SK-N-SH (cell line): ENCODE data around the gene BNIP2. TPM values are rescaled to one million over a fixed set of nuclear protein-coding genes. Genes with fewer than 3 reads are reported as not detected.

ENCODE experiments used
- CTCF ChIA-PET: fragments of 300-600, 350-600 bp; formaldehyde crosslinking; extraction: SDS; loops from one replicate; lab custom pipeline; 2021; lab: Yijun Ruan, JAX
- POLR2A ChIA-PET: fragments of 350-600 bp; sonication (Branson Sonifier 250); formaldehyde crosslinking; extraction: SDS; loops from one replicate; lab custom pipeline; 2020; ENCODE audit warnings: antibody characterized with exemption, inconsistent platforms; lab: Yijun Ruan, JAX
- DNase-seq: peaks from one replicate; pipeline ENCODE4 v3.0.0; 2012
- H2AFZ ChIP-seq: fragments of 200-600 bp; sonication (generic); 2 replicates; pipeline ENCODE4 v1.8.1; 2016; ENCODE audit warnings: antibody characterized with exemption, mild to moderate bottlenecking, low read depth
- H3F3A ChIP-seq: fragments of 200-600 bp; sonication (generic); replicated peaks from 2 replicates; pipeline ENCODE3; 2016; ENCODE audit warnings: antibody characterized with exemption, mild to moderate bottlenecking; ENCODE audit not compliant: insufficient read depth
- H3K27ac ChIP-seq, 2 experiments: fragments of 200-500 bp in 1 of 2; fragments of 200-600 bp in 1 of 2; sonication (Bioruptor generic) in 1 of 2; sonication (generic), shearing (Covaris generic) in 1 of 2; 2 replicates each; pipeline versions ENCODE4 v1.5.1 to v1.6.1; 2014 to 2016; ENCODE audit warnings: low read depth in 2 of 2, inconsistent platforms in 1 of 2, low read length in 1 of 2, mild to moderate bottlenecking in 1 of 2, mixed read lengths in 1 of 2
- H3K27me3 ChIP-seq: fragments of 200-600 bp; sonication (generic), shearing (Covaris generic); 2 replicates; pipeline ENCODE4 v1.6.1; 2016; ENCODE audit warnings: mixed run types; ENCODE audit not compliant: insufficient read depth
- H3K36me3 ChIP-seq, 2 experiments: fragments of 200-500 bp in 1 of 2; fragments of 200-600 bp in 1 of 2; sonication (Bioruptor generic) in 1 of 2; sonication (generic) in 1 of 2; replicated peaks in 1 of 2; 2 replicates each; pipeline versions ENCODE3 to v1.5.1; 2014 to 2016; ENCODE audit warnings: low read length in 1 of 2, mild to moderate bottlenecking in 1 of 2; ENCODE audit not compliant: insufficient read depth in 2 of 2, control insufficient read depth in 1 of 2
- H3K4me1 ChIP-seq, 2 experiments: fragments of 200-500 bp in 1 of 2; fragments of 200-600 bp in 1 of 2; sonication (Bioruptor generic) in 1 of 2; sonication (generic), shearing (Covaris generic) in 1 of 2; 2 replicates each; pipeline versions ENCODE4 v1.5.1 to v1.6.1; 2014 to 2016; ENCODE audit warnings: low read depth in 1 of 2, low read length in 1 of 2, mixed run types in 1 of 2; ENCODE audit not compliant: insufficient read depth in 2 of 2, control insufficient read depth in 1 of 2
- H3K4me2 ChIP-seq: fragments of 200-600 bp; sonication (generic), shearing (Covaris generic); 2 replicates; pipeline ENCODE4 v1.6.1; 2017; ENCODE audit warnings: mixed run types
- H3K4me3 ChIP-seq, 2 experiments: fragments of 200-500 bp in 1 of 2; fragments of 200-600 bp in 1 of 2; sonication (Bioruptor generic) in 1 of 2; sonication (generic), shearing (Covaris generic) in 1 of 2; 2 replicates each; pipeline versions ENCODE4 v1.5.1 to v1.8.1; 2014 to 2016; ENCODE audit warnings: low read depth in 2 of 2, inconsistent platforms in 1 of 2, low read length in 1 of 2, mild to moderate bottlenecking in 1 of 2, mixed read lengths in 1 of 2, moderate library complexity in 1 of 2
- H3K79me2 ChIP-seq: fragments of 200-600 bp; sonication (generic); 2 replicates; pipeline ENCODE4 v1.8.1; 2017; ENCODE audit warnings: mild to moderate bottlenecking; ENCODE audit not compliant: insufficient read depth
- H3K9ac ChIP-seq: fragments of 200-600 bp; sonication (generic); 2 replicates; pipeline ENCODE4 v1.6.1; 2017; ENCODE audit warnings: mixed run types
- H3K9me2 ChIP-seq: fragments of 200-600 bp; sonication (generic); 2 replicates; pipeline ENCODE4 v1.6.1; 2017; ENCODE audit warnings: mixed run types
- H3K9me3 ChIP-seq: fragments of 200-600 bp; sonication (generic); 2 replicates; pipeline ENCODE4 v1.6.1; 2017; ENCODE audit warnings: mixed run types, mild to moderate bottlenecking, moderate library complexity
- H4K20me1 ChIP-seq: fragments of 200-600 bp; sonication (generic); 2 replicates; pipeline ENCODE4 v1.6.1; 2017; ENCODE audit warnings: mild to moderate bottlenecking, mixed run types; ENCODE audit not compliant: insufficient read depth
- ELF1 ChIP-seq: IDR thresholded peaks from 2 replicates; pipeline ENCODE4 v1.4.0; 2012
- EP300 ChIP-seq, 2 experiments: IDR thresholded peaks; 2 replicates each; pipeline versions ENCODE4 v1.4.0 to v1.6.1; 2012; ENCODE audit warnings: borderline replicate concordance in 1 of 2, low read depth in 1 of 2, low read length in 1 of 2
- EZH2phosphoT487 ChIP-seq: fragments of 200-600 bp; sonication (generic); IDR thresholded peaks from 2 replicates; pipeline ENCODE4 v1.6.1; 2017; ENCODE audit warnings: low read depth, mixed run types, mild to moderate bottlenecking, antibody characterized with exemption, moderate library complexity, borderline replicate concordance
- FOSL2 ChIP-seq: IDR thresholded peaks from 2 replicates; pipeline ENCODE4 v1.4.0; 2012; ENCODE audit warnings: low read depth, mild to moderate bottlenecking, moderate library complexity, borderline replicate concordance
- IRF3 ChIP-seq: fragments of 150-350 bp; IDR thresholded peaks from 2 replicates; pipeline ENCODE4 v1.6.1; 2016; ENCODE audit warnings: mild to moderate bottlenecking, low read depth, low read length
- MAX ChIP-seq: IDR thresholded peaks from 2 replicates; pipeline ENCODE4 v1.4.0; 2012; ENCODE audit warnings: low read depth
- MEF2A ChIP-seq: IDR thresholded peaks from 2 replicates; pipeline ENCODE4 v1.4.0; 2012; ENCODE audit warnings: low read depth, borderline replicate concordance
- MXI1 ChIP-seq: IDR thresholded peaks from 2 replicates; pipeline ENCODE4 v1.6.1; 2012; ENCODE audit warnings: mild to moderate bottlenecking, low read depth, low read length, improper control_type of control experiment
- NRF1 ChIP-seq: IDR thresholded peaks from 2 replicates; pipeline ENCODE4 v1.6.1; 2012; ENCODE audit warnings: low read depth, mild to moderate bottlenecking, low read length
- RXRA ChIP-seq: IDR thresholded peaks from 2 replicates; pipeline ENCODE4 v1.4.0; 2012; ENCODE audit warnings: low read depth, mild to moderate bottlenecking, borderline replicate concordance
- SIN3A ChIP-seq: IDR thresholded peaks from 2 replicates; pipeline ENCODE4 v1.6.1; 2012; ENCODE audit warnings: low read depth, mild to moderate bottlenecking, low read length, moderate library complexity, borderline replicate concordance
- TAF1 ChIP-seq: IDR thresholded peaks from 2 replicates; pipeline ENCODE4 v1.6.1; 2012; ENCODE audit warnings: low read depth, mild to moderate bottlenecking, low read length, moderate library complexity, borderline replicate concordance
- TCF12 ChIP-seq: IDR thresholded peaks from 2 replicates; pipeline ENCODE4 v1.4.0; 2012
- TEAD4 ChIP-seq: IDR thresholded peaks from 2 replicates; pipeline ENCODE4 v1.4.0; 2012; ENCODE audit warnings: mild to moderate bottlenecking, borderline replicate concordance; ENCODE audit not compliant: insufficient read depth
- ZBTB33 ChIP-seq: IDR thresholded peaks from 2 replicates; pipeline ENCODE4 v1.4.0; 2012; ENCODE audit warnings: low read depth, borderline replicate concordance
- WGBS: methylation state at CpG from one replicate; pipeline ENCODE4 v1.1.6; 2017; ENCODE audit warnings: low lambda C conversion rate; 5-methylcytosine and 5-hydroxymethylcytosine counted together
- polyA plus RNA-seq, 3 experiments: library from polyadenylated mRNA; depleted of rRNA; stranded (reverse); fragments of >200 nt; gene quantifications; 2 replicates each; pipeline ENCODE4 v1.2.3, GENCODE V29; 2012
- TF ChIP-seq, protein P1 (sequence below): IDR thresholded peaks from 2 replicates; pipeline ENCODE4 v1.4.0; 2012; ENCODE audit warnings: low read depth, borderline replicate concordance

Gene BNIP2
- polyA plus RNA-seq, 1 of the 3 experiments (the other 2 are of a cell fraction), result 67.7 TPM

DNA sequence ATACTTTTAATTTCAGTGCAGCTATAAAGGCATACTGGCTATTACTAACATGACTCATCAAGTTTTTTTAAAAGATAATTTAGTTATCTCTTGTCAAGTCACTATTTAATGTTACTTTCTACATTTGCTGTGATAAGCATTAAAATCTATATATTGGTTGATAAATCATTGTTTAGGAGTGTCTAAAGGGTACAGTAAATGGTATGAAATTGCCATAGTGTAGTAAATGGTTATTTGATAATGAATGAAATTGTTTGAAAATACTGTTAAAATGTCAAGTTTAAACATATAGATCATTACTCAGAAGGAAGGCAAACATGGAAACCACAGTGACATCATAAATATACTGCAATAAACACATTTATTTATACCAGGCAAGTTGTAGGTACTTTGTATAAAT is 13.2 kb upstream of the BNIP2 start:
- Histone ChIP-seq H2AFZ (no peak overlapping the region), H3K36me3 (no peaks in the 10 kb centered on the region), H4K20me1 (no peaks in the 10 kb centered on the region), H3K79me2 (no peaks in the 10 kb centered on the region), H3K9me3 (no peaks in the 10 kb centered on the region), H3K27ac (peak overlapping the region in 1 of 2 experiments; percentile 62; a peak in 2 of 4 replicates), H3K4me1 (peaks cover 0 to 3% of the 10 kb centered on the region in 2 experiments; a peak in 3 of 4 replicates), H3K4me3 (no peak overlapping the region), H3K9me2 (no peaks in the 10 kb centered on the region), H3K27me3 (0 out of 2 replicates have a peak, but pooled peaks cover 6% of the 10 kb centered on the region), H3K4me2 (no peak overlapping the region), H3K9ac (no peak overlapping the region), H3F3A (no peaks in the 10 kb centered on the region)
- DNase-seq, result no peak
- POLR2A ChIA-PET, result no interaction called here
- CTCF ChIA-PET, result no interaction called here
- TF ChIP-seq EZH2phosphoT487, result no peak
- no peak for TF ChIP-seq IRF3
- TF ChIP-seq, all 33 proteins: peak for 0

GRCh38 chr15:59701880-59702279 is 12.8 kb upstream of the BNIP2 start:
- WGBS, result 30% methylated on average over 4 of the region's 4 CpGs

More at GRCh38 chr15:59701880-59702279, 12.8 kb upstream of the BNIP2 start:
- H3K79me2 ChIP-seq, result no peaks in the 10 kb centered on the region
- TF ChIP-seq ZBTB33 (no peak), RXRA (no peak), MAX (no peak), TCF12 (no peak), MEF2A (no peak), TAF1 (no peak), FOSL2 (no peak), EP300 (IDR thresholded peaks at IDR 0.05; ENCODE audit: borderline replicate concordance in 1 of 2, low read depth in 1 of 2, low read length in 1 of 2) (no peak), TEAD4 (no peak), NRF1 (no peak), MXI1 (no peak), ELF1 (no peak), SIN3A (no peak)
- TF ChIP-seq, protein P1, sequence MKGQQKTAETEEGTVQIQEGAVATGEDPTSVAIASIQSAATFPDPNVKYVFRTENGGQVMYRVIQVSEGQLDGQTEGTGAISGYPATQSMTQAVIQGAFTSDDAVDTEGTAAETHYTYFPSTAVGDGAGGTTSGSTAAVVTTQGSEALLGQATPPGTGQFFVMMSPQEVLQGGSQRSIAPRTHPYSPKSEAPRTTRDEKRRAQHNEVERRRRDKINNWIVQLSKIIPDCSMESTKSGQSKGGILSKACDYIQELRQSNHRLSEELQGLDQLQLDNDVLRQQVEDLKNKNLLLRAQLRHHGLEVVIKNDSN, result no peak
- TF ChIP-seq, all 33 proteins: peak for 0
- Histone ChIP-seq H3K4me3 (no peak overlapping the region), H3K27me3 (0 out of 2 replicates have a peak, but pooled peaks cover 6% of the 10 kb centered on the region), H3K9me3 (no peaks in the 10 kb centered on the region), H2AFZ (peak overlapping the region; percentile 44; the same call in 1 of the 2 replicates), H3K9me2 (no peaks in the 10 kb centered on the region), H3K4me2 (no peak overlapping the region), H3K9ac (no peak overlapping the region), H4K20me1 (no peaks in the 10 kb centered on the region), H3K27ac (peak overlapping the region in 1 of 2 experiments; percentile 62; a peak in 1 of 4 replicates), H3K4me1 (peaks cover 0 to 3% of the 10 kb centered on the region in 2 experiments; a peak in 3 of 4 replicates), H3K36me3 (no peaks in the 10 kb centered on the region), H3F3A (no peaks in the 10 kb centered on the region)
- POLR2A ChIA-PET, result no interaction called here
- CTCF ChIA-PET, result interaction anchor here (3.5 kb wide), 1 partner anchor 11 kb away, joined by 15 read pairs; no protein-coding TSS in a partner anchor
- no peak for DNase-seq
